Caki2 (cell line): Measurements from ENCODE around the gene ACIN1. TPM values are rescaled to one million over a fixed set of nuclear protein-coding genes. Genes with fewer than 3 reads are reported as not detected.
A peak's percentile ranks its signal among the peaks of the same experiment; 100 is the strongest.

Source experiments
- DNase-seq: peaks from one replicate; pipeline ENCODE4 v3.0.0-alpha.2; 2015; ENCODE audit warnings: low read depth
- in situ Hi-C: cut with HindIII; loops from 2 replicates; pipeline ENCODE4 v1.10.0; 2016; ENCODE audit warnings: low sequenced_read_pairs, low pct_unique_long_range_greater_than_20kb, mixed read lengths
- total RNA-seq: library from RNA; depleted of rRNA; stranded (reverse); fragments of >200 nt; shearing (Covaris generic); gene quantifications from 2 replicates; pipeline ENCODE4 v1.2.3, GENCODE V29; 2014; ENCODE audit warnings: low replicate concordance

Gene ACIN1
- total RNA-seq, 1 experiment from 2014 or later = 49.1 TPM

DNA sequence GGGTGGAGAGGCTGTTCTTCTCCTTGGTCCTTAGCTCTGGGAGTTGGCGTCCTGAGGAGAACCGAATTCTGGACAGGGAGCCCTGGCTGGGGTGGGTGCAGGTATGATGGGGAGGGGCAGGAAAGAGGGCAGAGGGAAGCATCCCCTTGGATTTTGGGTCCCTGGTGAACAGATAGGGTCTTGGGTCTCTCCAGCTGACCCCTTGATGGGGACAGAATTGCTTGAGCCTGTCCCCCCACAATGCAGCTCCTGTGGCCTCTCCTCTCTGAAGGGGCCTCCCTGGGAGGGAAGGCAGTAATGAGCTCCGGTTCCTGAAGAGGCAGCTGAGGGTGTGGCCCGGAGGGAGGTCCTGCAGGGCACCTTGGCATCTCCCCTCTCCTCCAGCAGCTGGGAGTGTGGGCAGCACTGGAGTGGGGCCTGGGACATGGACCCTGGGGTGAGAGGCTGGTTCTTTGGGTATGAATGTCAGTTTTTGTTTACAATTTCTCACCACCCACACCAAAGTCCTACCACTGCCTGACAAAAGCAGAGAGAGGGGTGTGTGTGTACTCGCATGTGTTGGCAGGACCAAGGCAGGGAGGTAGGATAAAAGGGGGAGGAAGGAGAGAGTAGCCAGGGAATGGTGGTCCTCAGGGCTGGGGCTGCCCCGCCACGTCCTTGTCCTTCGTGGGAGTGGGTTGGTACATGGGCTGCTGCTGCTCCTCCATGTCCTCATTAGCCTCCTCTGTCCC, 31.8 kb upstream of the ACIN1 start:
- DNase-seq = no peak
- in situ Hi-C loops = no loop called here

GRCh38 chr14:23125933-23126524, 31.1 kb upstream of the ACIN1 start:
- no peak for DNase-seq
- in situ Hi-C loops = no loop called here

DNA sequence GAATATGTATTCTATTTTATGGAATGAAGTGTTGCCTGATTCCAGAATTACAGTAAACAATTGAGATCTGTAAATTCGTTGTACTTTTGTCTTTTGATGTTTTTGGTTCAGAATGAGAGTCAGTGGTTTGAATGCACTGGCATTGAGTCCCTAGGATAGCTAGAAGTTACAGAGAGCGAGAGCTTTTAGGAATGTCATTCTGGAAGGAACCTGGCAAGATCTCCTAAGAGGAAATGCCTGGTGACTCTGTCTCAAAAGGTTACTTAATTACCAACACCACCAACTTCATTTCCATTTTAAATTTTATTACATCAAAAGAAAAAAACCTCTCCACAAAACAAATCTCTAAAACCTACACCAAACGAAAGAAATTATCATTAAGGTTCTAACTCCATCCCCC, 30.1 kb upstream of the ACIN1 start:
- in situ Hi-C loops = no loop called here
- DNase-seq = no peak

- no peak for DNase-seq
- in situ Hi-C loops = no loop called here
These were observed 29.5 kb upstream of the ACIN1 start for GRCh38 chr14:23124337-23124954.

DNA sequence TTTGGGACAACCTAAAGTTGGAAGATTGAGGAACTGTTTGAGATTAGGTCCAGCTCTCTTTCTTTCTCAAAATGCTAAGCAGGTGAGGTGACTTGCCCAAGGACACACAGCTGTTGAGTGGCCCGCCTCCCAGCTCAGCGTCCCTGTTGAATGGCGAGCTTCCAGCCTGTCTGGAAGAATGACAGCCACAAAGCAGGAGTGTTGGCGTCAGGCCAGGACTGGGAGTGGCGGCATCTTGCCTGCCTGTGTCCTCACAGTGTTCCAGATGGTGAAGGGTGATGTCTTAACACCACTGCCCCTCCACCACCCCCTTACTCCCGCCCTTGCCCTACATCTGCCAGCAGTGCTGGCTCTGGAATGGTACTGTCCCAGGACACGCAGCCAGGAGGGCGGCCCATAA, 28.5 kb upstream of the ACIN1 start:
- in situ Hi-C loops = no loop called here
- no peak for DNase-seq

- in situ Hi-C loops = no loop called here
- DNase-seq = no peak
These were observed 27.1 kb upstream of the ACIN1 start for GRCh38 chr14:23122086-23122485.

- no peak for DNase-seq
- in situ Hi-C loops = no loop called here
These were observed 26.4 kb upstream of the ACIN1 start for GRCh38 chr14:23121361-23121771.

DNA sequence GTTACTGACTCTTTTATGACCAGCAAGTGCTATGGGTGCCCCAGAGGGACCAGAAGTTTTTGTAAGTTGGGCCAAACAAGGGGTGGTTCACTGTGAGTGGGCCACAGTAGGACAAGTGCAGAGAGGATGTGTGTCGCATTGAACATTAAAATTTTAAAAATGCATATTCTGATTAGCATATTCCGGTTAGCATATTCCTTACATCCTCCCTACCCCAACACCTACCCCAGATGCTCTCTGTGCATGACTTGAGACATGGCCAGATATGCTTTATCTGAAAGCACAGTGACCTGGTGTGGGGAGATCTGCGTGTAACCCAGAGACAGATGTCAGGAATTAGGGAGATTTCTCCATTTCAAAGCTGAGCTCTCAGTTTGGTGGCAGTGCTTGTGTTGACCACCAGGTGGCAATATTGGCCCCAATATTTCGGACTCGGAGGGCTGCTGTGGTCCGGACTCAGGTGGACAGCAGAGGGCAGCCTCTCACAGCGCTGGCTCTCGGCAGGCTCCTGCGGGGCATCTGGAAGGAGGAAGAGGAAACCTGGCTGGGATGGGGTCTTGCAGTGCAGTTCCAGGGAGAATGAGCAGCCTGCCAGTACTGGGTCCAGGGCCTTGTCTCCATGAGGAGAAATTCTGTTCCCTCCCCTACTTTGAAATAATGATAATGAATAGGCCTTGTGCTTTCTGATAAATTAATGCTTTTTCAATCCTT, 25.8 kb upstream of the ACIN1 start:
- in situ Hi-C loops = no loop called here

GRCh38 chr14:23119363-23120327, 24.7 kb upstream of the ACIN1 start:
- in situ Hi-C loops = no loop called here
- DNase-seq = no peak

More for the DNA sequence above, 25.8 kb upstream of the ACIN1 start:
- DNase-seq = peak; percentile 64

DNA sequence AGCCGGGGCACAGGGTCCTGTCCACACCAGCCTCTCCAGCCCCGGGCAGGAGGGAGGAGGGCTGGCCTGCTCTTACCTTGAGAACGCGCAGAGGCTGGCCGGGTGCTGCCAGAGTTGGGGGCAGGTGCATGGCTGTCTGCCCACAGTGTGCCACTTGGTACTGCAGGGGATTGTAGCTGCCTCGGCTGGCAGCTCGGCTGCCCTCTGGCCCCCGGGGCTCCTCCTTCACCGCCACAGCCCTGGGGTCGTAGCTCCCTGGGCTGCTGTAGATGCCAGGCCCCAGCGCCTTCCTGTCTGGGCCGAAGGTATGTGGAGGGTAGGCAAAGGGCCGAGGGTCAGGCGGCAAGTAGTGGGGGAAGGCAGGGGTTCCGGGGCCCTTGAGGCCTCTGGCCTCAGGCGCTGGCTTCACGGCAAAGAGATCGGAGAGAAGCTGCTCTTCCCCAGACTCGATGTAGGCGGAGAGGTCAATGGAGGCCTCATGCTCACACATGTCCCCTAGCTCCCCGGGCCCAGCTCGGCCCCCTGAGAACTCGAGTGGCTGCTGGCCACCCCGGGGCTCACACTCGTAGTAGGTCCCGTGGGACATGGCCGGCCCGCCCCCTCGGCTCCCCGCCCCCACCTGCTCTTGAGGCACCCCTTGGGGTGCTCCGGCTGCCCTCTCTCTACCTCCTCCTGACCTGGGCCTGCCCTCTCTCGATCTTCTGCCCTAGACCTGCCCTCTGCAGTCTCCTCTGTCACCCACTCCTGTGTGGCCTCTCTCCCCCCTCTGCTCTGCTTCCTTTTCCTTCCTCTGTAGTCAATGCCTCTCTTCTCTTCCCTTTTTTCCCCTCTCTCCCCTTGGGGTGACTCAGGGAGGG, 23.8 kb upstream of the ACIN1 start, which contains the start of gene CEBPE:
Gene CEBPE, minus strand, starts transcription at position 750 of the 857 bp plus-strand sequence. Its CDS starts 164 bp downstream, at position 586.
- in situ Hi-C loops = no loop called here
- DNase-seq = no peak

- in situ Hi-C loops = no loop called here
- no peak for DNase-seq
These were observed 22.6 kb upstream of the ACIN1 start for GRCh38 chr14:23117371-23118020.

DNA sequence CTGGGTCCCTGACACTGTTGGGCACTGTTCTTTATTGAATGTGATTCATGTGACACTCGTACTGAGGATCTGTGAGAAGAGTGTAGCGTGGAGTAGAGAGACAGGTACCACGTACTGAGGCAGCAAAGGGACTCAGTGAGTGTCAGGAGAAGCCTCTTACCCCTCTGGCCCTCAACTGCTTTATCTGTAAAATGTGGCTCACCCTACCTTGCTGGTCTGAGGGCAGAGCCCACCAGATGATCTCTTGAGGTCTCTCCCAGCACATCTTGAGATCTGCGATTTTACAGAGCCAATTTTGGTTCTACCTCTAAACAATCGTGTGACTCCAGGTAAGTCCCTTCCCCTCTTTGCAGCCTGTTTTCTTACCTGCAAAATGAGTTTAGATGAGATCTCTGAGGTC, 21.0 kb upstream of the ACIN1 start:
- in situ Hi-C loops = no loop called here

DNA sequence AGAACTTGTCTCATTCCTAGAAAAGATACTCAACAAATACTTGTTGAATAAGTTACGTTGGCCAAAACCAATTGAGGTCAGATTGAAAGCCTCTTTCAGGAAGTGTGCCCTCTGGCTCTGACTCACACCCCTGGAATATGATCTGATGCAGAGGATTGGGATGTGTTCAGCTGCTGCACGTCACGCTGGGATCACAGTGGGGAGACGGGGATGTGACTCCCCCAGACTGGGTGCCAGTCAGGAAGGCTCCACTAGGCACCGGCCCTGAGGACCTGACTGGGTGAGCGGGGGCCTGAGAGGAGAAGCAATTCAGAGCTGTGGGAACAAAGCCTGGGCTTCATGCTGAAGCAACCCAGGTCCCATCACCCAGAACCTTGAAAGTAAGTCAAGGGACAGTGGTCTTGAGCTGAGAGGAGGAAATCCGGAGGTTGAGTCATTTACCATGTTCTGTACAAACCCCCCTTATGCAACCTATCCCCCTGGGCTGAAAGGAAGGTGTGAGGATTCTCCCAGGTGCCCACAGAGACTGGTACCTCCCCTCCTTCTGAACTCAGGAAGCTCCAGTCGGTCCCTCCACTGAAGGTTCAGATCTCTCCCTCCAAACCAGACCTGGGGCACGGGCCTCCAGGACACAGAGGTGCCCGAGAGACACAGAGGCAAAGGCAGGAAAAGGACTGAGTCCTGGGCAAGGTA, 20.2 kb upstream of the ACIN1 start:
- in situ Hi-C loops = no loop called here
- peak; percentile 8 for DNase-seq

More for the DNA sequence above, 21.0 kb upstream of the ACIN1 start:
- DNase-seq = no peak

- in situ Hi-C loops = no loop called here
- DNase-seq = no peak
These were observed 19.7 kb upstream of the ACIN1 start for GRCh38 chr14:23114669-23115038.

- in situ Hi-C loops = no loop called here
- no peak for DNase-seq
These were observed 19.2 kb upstream of the ACIN1 start for GRCh38 chr14:23114120-23114458.

DNA sequence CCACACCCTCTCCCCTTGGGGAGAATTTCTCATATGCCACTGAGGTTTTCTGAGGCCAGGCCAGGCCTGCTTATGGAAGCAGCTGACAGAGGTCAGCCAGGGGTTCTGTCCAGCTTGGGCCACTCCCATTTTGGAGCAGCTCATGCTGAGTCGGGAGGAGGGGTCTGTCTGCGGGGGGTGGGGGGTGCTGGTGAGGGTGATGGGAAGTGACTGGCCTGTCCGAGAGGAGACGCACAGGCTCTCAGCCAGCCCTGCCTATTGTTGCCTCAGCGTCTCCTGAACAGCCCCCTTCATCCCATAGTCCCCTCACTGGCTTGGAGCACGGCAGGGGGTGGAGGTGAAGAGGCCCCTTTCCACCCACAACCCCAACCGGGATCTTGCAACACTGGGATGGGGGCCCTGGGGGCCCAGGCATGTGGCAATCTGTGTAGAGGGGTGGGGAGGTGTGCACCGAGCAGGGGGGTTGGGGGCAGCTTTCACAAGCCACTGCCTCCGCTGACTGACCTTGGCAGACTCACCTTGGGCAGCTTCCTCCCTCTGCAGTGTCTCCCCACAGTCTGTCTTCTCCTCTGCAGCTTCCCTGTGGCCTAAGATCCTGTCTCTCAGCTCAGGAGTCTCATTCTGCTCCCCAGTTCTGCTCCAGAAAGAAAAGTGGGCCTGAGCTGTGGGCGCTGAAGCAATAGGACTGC, 18.6 kb upstream of the ACIN1 start:
- in situ Hi-C loops = no loop called here
- no peak for DNase-seq
